HepG2 (cell line): Measurements from ENCODE around the gene SIK3. TPM values are rescaled to one million over a fixed set of nuclear protein-coding genes. Genes with fewer than 3 reads are reported as not detected.

Source experiments
- AGO2 ChIP-seq: fragments of 200-400 bp; formaldehyde crosslinking; optimal IDR thresholded peaks from 2 replicates; pipeline ENCODE3; 2017; ENCODE audit warnings: mild to moderate bottlenecking, low read depth, low read length, moderate library complexity
- BORCS8-MEF2B ChIP-seq: sonication (generic); formaldehyde crosslinking; IDR thresholded peaks from 2 replicates; pipeline ENCODE4 v1.8.0; 2022; ENCODE audit warnings: mild to moderate bottlenecking, missing genetic modification reagents
- HCFC1 ChIP-seq: fragments of 150-350 bp; IDR thresholded peaks from 2 replicates; pipeline ENCODE4 v1.6.1; 2014; ENCODE audit warnings: low read depth, low read length
- HDAC2 ChIP-seq: sonication (generic); formaldehyde crosslinking; IDR thresholded peaks from 2 replicates; pipeline ENCODE4 v1.4.0; 2020; ENCODE audit warnings: missing genetic modification reagents
- MYPOP ChIP-seq: sonication (generic); formaldehyde crosslinking; IDR thresholded peaks from 2 replicates; pipeline ENCODE4 v1.8.1; 2023; ENCODE audit warnings: mild to moderate bottlenecking, moderate library complexity, missing genetic modification reagents
- NCOA2 ChIP-seq: sonication (generic); formaldehyde crosslinking; IDR thresholded peaks from 2 replicates; pipeline ENCODE4 v1.8.0; 2022; ENCODE audit warnings: inconsistent platforms
- PRPF4 ChIP-seq: fragments of 200-400 bp; formaldehyde crosslinking; IDR thresholded peaks from 2 replicates; pipeline ENCODE4 v1.6.1; 2016; ENCODE audit warnings: low read length, low read depth; ENCODE audit not compliant: poor library complexity, severe bottlenecking
- ZFAT ChIP-seq: sonication (generic); formaldehyde crosslinking; conservative IDR thresholded peaks from 2 replicates; pipeline ENCODE4 v1.8.1; 2023; ENCODE audit warnings: missing genetic modification reagents, inconsistent platforms
- ZFP82 ChIP-seq: sonication (generic); formaldehyde crosslinking; IDR thresholded peaks from 2 replicates; pipeline ENCODE4 v1.5.1; 2020; ENCODE audit warnings: mild to moderate bottlenecking, missing genetic modification reagents, borderline replicate concordance
- ZNF362 ChIP-seq: sonication (generic); formaldehyde crosslinking; IDR thresholded peaks from 2 replicates; pipeline ENCODE4 v1.4.0; 2020; ENCODE audit warnings: missing genetic modification reagents, mild to moderate bottlenecking, borderline replicate concordance
- ZNF841 ChIP-seq: sonication (generic); formaldehyde crosslinking; IDR thresholded peaks from 2 replicates; pipeline ENCODE4 v1.8.1; 2023; ENCODE audit warnings: missing genetic modification reagents, borderline replicate concordance
- ZZZ3 ChIP-seq: sonication (generic); formaldehyde crosslinking; IDR thresholded peaks from 2 replicates; pipeline ENCODE4 v1.4.0; 2020; ENCODE audit warnings: missing genetic modification reagents, mild to moderate bottlenecking, borderline replicate concordance
- polyA plus RNA-seq, 8 experiments: library from polyadenylated mRNA; depleted of rRNA in 3 of 8; stranded (reverse) in 7 of 8; unstranded in 1 of 8; fragments of >200 nt; fragmentation: Illumina TruSeq in 4 of 8; extraction: Trizol in 4 of 8; gene quantifications; 2 replicates each; pipeline versions ENCODE4 v1.2.1 to v1.2.3, GENCODE V29; 2011 to 2016; ENCODE audit warnings: low read depth in 4 of 8, missing spikeins in 1 of 8, mixed read lengths in 1 of 8; ENCODE audit not compliant: insufficient read depth in 1 of 8
- total RNA-seq, 5 experiments: library from RNA; depleted of rRNA; stranded (reverse); fragments of >200 nt; fragmentation: Illumina TruSeq; extraction: Trizol; gene quantifications; 2 replicates each; pipeline ENCODE4 v1.2.3, GENCODE V29; 2016; ENCODE audit warnings: low read depth in 1 of 5
- TF ChIP-seq, protein P1 (sequence below): sonication (generic); formaldehyde crosslinking; IDR thresholded peaks from 2 replicates; pipeline ENCODE4 v1.4.0; 2020; ENCODE audit warnings: mild to moderate bottlenecking, missing genetic modification reagents
- TF ChIP-seq, protein P2 (sequence below): sonication (generic); formaldehyde crosslinking; conservative IDR thresholded peaks from 2 replicates; pipeline ENCODE4 v1.8.1; 2023; ENCODE audit warnings: missing genetic modification reagents
- TF ChIP-seq, protein P3 (sequence below): sonication (generic); formaldehyde crosslinking; IDR thresholded peaks from 2 replicates; pipeline ENCODE4 v1.8.0; 2022; ENCODE audit warnings: missing genetic modification reagents, mild to moderate bottlenecking, borderline replicate concordance

SIK3 gene
- total and polyA plus RNA-seq, 2 of the 13 experiments (the other 11 are each of a cell fraction or from before 2014, with no cell fraction given) = 5.7 to 9.8 TPM

DNA sequence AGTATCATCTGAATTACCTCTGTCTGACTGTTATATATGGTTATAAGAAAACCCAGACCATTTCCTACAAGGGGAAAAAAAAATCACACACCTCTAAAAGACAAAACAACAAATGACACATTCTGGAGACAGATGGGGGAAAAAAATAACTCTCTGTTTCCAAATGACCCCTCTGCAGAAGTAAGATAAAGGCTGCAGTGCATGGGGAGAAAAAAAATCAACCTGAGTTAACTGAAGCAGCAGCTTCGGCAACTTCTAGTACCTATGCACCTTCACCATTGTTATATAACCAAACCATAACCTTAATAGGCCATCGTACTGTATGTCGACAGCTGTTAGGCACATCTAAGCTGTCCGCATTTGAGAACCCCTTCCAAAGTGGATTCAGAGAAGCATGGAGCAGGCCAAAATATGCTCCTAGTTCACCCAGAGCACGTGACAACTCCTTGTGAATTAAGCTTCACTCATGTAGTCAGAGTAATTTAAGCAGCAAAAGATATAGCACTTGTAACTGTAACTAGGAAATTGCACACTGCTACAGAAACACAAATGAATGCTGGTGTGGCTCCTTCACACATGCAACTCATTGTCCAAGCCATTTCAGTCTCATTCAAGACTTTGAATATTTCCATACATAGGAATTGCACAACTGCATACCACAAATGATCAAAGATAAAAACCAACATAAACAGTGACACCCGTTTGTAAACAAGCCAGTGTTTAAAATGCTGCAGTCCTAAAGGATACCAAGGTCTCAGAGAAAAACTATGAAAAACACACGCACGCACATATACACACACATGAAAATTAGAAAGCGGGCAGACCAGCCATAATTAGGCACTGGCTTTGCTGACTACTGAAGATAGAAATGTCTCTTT, 2.7 kb downstream of the SIK3 start (continued):
- TF ChIP-seq, protein P1, sequence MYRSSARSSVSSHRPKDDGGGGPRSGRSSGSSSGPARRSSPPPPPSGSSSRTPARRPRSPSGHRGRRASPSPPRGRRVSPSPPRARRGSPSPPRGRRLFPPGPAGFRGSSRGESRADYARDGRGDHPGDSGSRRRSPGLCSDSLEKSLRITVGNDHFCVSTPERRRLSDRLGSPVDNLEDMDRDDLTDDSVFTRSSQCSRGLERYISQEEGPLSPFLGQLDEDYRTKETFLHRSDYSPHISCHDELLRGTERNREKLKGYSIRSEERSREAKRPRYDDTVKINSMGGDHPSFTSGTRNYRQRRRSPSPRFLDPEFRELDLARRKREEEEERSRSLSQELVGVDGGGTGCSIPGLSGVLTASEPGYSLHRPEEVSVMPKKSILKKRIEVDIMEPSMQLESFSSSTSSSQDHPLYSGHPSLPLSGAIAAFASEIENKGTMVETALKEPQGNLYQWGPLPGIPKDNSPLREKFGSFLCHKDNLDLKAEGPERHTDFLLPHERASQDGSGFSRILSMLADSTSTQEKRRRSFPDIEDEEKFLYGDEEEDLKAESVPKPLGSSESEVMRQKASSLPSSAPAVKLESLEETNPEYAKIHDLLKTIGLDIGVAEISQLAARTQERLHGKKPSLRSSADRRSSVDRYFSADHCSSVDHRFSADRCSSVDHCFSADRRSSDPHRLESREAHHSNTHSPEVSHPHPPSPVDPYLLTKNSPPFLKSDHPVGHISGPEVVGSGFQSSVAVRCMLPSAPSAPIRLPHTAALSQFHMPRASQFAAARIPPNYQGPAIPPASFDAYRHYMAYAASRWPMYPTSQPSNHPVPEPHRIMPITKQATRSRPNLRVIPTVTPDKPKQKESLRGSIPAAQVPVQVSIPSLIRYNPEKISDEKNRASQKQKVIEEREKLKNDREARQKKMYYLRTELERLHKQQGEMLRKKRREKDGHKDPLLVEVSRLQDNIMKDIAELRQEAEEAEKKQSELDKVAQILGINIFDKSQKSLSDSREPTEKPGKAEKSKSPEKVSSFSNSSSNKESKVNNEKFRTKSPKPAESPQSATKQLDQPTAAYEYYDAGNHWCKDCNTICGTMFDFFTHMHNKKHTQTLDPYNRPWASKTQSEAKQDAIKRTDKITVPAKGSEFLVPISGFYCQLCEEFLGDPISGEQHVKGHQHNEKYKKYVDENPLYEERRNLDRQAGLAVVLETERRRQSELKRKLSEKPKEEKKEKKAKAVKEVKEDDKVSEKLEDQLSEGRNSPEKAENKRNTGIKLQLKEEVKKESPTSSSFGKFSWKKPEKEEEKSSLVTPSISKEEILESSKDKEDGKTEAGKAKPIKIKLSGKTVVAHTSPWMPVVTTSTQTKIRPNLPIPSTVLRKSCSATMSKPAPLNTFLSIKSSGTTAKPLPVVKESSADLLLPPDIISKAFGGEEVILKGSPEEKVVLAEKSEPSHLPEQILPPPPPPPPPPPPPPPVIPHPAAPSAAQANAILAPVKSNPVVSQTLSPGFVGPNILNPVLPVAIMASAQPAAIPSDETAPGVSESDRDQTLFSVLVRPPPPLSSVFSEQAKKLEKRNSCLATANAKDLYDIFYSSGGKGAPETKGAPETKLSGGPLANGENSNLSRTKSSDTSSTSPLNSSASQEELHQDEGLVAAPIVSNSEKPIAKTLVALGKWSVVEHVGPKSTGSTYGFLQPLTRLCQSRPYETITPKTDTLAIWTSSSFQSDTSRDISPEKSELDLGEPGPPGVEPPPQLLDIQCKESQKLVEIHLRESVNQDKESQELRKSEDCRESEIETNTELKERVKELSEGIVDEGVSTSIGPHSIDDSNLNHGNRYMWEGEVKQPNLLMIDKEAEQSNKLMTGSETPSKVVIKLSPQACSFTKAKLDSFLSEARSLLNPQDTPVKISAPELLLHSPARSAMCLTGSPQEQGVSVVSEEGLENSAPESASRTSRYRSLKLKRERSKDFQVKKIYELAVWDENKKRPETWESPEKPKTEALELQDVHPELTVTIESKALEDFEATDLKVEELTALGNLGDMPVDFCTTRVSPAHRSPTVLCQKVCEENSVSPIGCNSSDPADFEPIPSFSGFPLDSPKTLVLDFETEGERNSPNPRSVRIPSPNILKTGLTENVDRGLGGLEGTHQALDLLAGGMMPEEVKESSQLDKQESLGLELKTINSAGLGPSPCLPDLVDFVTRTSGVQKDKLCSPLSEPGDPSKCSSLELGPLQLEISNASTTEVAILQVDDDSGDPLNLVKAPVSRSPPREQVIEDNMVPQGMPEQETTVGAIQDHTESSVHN (CRISPR knock-in tag) = no peak
- peak; percentile 80 for TF ChIP-seq NCOA2 (CRISPR knock-in tag)
- no peak for TF ChIP-seq HCFC1
- no peak for TF ChIP-seq BORCS8-MEF2B (CRISPR knock-in tag)
- no peak for TF ChIP-seq ZZZ3
- TF ChIP-seq ZNF841 (CRISPR knock-in tag) = no peak
- no peak for TF ChIP-seq ZFP82 (CRISPR knock-in tag)
- TF ChIP-seq ZFAT (CRISPR knock-in tag) = no peak
- TF ChIP-seq AGO2 = no peak
- peak; percentile 77; the same call in 1 of the 2 replicates for TF ChIP-seq MYPOP (CRISPR knock-in tag)
- TF ChIP-seq PRPF4 = no peak
- TF ChIP-seq, protein P2, sequence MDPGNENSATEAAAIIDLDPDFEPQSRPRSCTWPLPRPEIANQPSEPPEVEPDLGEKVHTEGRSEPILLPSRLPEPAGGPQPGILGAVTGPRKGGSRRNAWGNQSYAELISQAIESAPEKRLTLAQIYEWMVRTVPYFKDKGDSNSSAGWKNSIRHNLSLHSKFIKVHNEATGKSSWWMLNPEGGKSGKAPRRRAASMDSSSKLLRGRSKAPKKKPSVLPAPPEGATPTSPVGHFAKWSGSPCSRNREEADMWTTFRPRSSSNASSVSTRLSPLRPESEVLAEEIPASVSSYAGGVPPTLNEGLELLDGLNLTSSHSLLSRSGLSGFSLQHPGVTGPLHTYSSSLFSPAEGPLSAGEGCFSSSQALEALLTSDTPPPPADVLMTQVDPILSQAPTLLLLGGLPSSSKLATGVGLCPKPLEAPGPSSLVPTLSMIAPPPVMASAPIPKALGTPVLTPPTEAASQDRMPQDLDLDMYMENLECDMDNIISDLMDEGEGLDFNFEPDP = 0 out of 2 replicates have a peak, but pooled peaks have one; percentile 52
- TF ChIP-seq ZNF362 (CRISPR knock-in tag) = no peak; the same call in 1 of the 2 replicates
- TF ChIP-seq HDAC2 (CRISPR knock-in tag) = peak; percentile 80
- TF ChIP-seq, protein P3, sequence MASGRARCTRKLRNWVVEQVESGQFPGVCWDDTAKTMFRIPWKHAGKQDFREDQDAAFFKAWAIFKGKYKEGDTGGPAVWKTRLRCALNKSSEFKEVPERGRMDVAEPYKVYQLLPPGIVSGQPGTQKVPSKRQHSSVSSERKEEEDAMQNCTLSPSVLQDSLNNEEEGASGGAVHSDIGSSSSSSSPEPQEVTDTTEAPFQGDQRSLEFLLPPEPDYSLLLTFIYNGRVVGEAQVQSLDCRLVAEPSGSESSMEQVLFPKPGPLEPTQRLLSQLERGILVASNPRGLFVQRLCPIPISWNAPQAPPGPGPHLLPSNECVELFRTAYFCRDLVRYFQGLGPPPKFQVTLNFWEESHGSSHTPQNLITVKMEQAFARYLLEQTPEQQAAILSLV (CRISPR knock-in tag) = no peak
